OCI-LY3 (cell line): ENCODE data around the gene NT5M.

ENCODE experiments used
- CTCF ChIP-seq: fragments of 200-600, 300-600 bp; sonication (generic); IDR thresholded peaks from 2 replicates; pipeline ENCODE4 v1.5.1; 2014; ENCODE audit warnings: antibody characterized with exemption, low read length, low read depth
- EZH2phosphoT487 ChIP-seq: fragments of 200-600 bp; shearing (Covaris generic); IDR thresholded peaks from 2 replicates; pipeline ENCODE4 v1.6.1; 2018; ENCODE audit warnings: antibody characterized with exemption, mixed run types, low read depth

- TF ChIP-seq CTCF: no peak
- no peak for TF ChIP-seq EZH2phosphoT487
These were observed 64.0 kb downstream of the NT5M start for GRCh38 chr17:17366941-17367875.
